ENCODE data around the gene SGMS1.

Gene SGMS1

DNA sequence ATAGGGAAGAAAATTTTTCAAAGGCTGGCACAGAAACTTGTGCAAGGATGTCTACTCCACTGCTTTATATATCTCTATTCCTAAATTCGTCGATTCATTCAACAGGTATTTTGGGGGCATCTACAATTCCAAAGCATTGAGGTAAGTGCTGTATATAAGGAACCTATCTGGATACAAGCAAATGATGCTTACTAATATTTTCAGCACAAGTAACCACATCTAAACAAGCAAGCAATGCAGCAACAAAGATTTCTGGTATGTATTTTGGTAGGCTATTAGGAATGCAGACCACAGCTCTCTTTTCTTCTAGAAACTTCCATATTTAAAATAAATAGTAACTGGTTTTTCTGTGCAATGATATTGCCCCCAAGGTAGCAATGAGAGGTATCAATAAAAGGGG lies 183.9 kb downstream of the SGMS1 start:
- no peak overlapping the region for H3K4me2 ChIP-seq (ENCODE audit: low read length)
- H3K9me2 ChIP-seq (replicated peaks; ENCODE audit: control insufficient read depth, low read length) = no peaks in the 10 kb centered on the region
- H3K27me3 ChIP-seq (ENCODE audit: control insufficient read depth, low read length) = no peaks in the 10 kb centered on the region
- no peaks in the 10 kb centered on the region for H4K20me1 ChIP-seq (ENCODE audit: control insufficient read depth, insufficient read depth, low read depth, low read length)
- no peaks in the 10 kb centered on the region for H3F3A ChIP-seq (ENCODE audit: control insufficient read depth, insufficient read depth)
- H3K27ac ChIP-seq (ENCODE audit: low read depth, low read length) = no peak overlapping the region
- no peaks in the 10 kb centered on the region for H3K79me2 ChIP-seq (ENCODE audit: control insufficient read depth, low read length)
- H3K9me3 ChIP-seq (ENCODE audit: control insufficient read depth, insufficient read depth, low read length) = no peaks in the 10 kb centered on the region
- TF ChIP-seq EZH2phosphoT487 (IDR thresholded peaks at IDR 0.05; ENCODE audit: borderline replicate concordance, low read length) = no peak
- TF ChIP-seq, protein P1, sequence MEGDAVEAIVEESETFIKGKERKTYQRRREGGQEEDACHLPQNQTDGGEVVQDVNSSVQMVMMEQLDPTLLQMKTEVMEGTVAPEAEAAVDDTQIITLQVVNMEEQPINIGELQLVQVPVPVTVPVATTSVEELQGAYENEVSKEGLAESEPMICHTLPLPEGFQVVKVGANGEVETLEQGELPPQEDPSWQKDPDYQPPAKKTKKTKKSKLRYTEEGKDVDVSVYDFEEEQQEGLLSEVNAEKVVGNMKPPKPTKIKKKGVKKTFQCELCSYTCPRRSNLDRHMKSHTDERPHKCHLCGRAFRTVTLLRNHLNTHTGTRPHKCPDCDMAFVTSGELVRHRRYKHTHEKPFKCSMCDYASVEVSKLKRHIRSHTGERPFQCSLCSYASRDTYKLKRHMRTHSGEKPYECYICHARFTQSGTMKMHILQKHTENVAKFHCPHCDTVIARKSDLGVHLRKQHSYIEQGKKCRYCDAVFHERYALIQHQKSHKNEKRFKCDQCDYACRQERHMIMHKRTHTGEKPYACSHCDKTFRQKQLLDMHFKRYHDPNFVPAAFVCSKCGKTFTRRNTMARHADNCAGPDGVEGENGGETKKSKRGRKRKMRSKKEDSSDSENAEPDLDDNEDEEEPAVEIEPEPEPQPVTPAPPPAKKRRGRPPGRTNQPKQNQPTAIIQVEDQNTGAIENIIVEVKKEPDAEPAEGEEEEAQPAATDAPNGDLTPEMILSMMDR (IDR thresholded peaks at IDR 0.05; ENCODE audit: low read depth, low read length, poor library complexity, severe bottlenecking) = no peak
- no peak overlapping the region for H3K4me3 ChIP-seq (ENCODE audit: low read length)
- no peaks in the 10 kb centered on the region for H3K36me3 ChIP-seq (ENCODE audit: control insufficient read depth, low read length)
- H3K4me1 ChIP-seq (ENCODE audit: control insufficient read depth, low read length) = no peaks in the 10 kb centered on the region

DNA sequence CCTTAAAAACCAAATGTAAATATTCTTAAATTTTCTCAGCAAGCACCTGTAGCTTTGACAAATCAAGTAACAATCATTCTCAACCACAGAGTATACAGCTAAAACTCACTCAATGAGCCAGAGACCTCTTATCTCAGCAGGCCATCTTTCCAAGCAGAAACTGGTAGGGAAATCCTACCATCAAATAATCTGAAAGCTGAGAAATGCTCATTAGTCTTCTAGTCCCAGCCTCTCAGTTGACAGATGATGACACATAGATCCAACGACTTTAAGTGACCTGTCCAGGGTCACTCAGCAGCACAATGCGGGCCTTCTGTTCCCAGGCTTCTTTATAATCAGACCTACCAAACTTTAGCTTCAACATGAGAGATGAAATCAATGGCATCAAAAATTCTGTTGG lies 184.6 kb downstream of the SGMS1 start:
- no peak overlapping the region for H3K4me2 ChIP-seq (ENCODE audit: low read length)
- no peaks in the 10 kb centered on the region for H3K27me3 ChIP-seq (ENCODE audit: control insufficient read depth, low read length)
- H3K9me3 ChIP-seq (ENCODE audit: control insufficient read depth, insufficient read depth, low read length) = no peaks in the 10 kb centered on the region
- no peak overlapping the region for H3K27ac ChIP-seq (ENCODE audit: low read depth, low read length)
- no peaks in the 10 kb centered on the region for H4K20me1 ChIP-seq (ENCODE audit: control insufficient read depth, insufficient read depth, low read depth, low read length)
- H3K79me2 ChIP-seq (ENCODE audit: control insufficient read depth, low read length) = no peaks in the 10 kb centered on the region
- no peak overlapping the region for H3K4me3 ChIP-seq (ENCODE audit: low read length)
- TF ChIP-seq EZH2phosphoT487 (IDR thresholded peaks at IDR 0.05; ENCODE audit: borderline replicate concordance, low read length) = no peak
- TF ChIP-seq, protein P1 (IDR thresholded peaks at IDR 0.05; ENCODE audit: low read depth, low read length, poor library complexity, severe bottlenecking) = no peak
- H3K36me3 ChIP-seq (ENCODE audit: control insufficient read depth, low read length) = no peaks in the 10 kb centered on the region
- no peaks in the 10 kb centered on the region for H3F3A ChIP-seq (ENCODE audit: control insufficient read depth, insufficient read depth)
- no peaks in the 10 kb centered on the region for H3K9me2 ChIP-seq (replicated peaks; ENCODE audit: control insufficient read depth, low read length)
- no peaks in the 10 kb centered on the region for H3K4me1 ChIP-seq (ENCODE audit: control insufficient read depth, low read length)

DNA sequence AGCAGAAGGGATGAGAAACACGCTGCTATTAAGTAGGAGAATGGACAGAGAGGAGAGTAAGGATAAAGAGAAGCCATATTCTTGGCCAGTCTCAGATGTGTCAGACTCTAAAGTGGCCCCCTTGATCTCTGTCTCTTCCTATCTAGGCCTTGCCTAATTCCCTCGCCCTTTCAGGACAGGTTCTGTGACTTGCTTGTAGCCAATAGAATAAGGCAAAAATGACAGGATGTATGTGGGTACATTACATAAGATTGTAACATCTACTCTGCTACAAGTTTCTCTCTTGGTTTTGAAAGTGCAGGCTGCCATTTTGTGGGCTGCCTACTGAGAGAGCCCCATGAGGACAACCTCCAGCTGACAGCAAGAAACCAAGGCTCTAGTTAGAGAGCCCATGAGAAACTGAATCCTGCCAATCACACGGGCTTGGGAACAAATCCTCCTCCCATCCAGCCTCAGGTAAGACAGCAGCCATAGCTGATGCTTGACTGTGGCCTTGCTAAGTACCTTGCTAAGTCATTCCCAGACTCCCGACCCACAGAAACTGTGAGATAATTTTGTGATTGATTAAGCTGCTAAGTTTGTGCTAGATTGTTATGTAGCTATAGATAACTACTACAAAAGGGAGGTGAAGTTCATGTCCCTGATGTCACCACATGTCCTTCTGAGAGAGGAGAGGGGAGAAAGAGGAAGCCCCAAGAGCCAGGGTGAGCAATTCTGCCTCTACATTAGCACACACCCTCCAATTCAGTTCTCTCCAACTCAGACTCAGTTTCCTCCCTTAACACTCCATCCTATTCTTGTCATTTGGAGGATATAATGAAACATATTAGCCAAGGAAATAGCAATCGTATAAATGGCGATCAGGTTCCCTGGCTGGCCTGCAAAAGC lies 185.5 kb downstream of the SGMS1 start:
- no peaks in the 10 kb centered on the region for H3F3A ChIP-seq (ENCODE audit: control insufficient read depth, insufficient read depth)
- no peaks in the 10 kb centered on the region for H3K36me3 ChIP-seq (ENCODE audit: control insufficient read depth, low read length)
- H3K4me3 ChIP-seq (ENCODE audit: low read length) = no peak overlapping the region
- no peak overlapping the region for H3K4me2 ChIP-seq (ENCODE audit: low read length)
- no peak overlapping the region for H3K27ac ChIP-seq (ENCODE audit: low read depth, low read length)
- no peaks in the 10 kb centered on the region for H3K9me3 ChIP-seq (ENCODE audit: control insufficient read depth, insufficient read depth, low read length)
- TF ChIP-seq, protein P1 (IDR thresholded peaks at IDR 0.05; ENCODE audit: low read depth, low read length, poor library complexity, severe bottlenecking) = no peak
- no peak for TF ChIP-seq EZH2phosphoT487 (IDR thresholded peaks at IDR 0.05; ENCODE audit: borderline replicate concordance, low read length)
- no peaks in the 10 kb centered on the region for H4K20me1 ChIP-seq (ENCODE audit: control insufficient read depth, insufficient read depth, low read depth, low read length)
- no peaks in the 10 kb centered on the region for H3K4me1 ChIP-seq (ENCODE audit: control insufficient read depth, low read length)
- H3K9me2 ChIP-seq (replicated peaks; ENCODE audit: control insufficient read depth, low read length) = no peaks in the 10 kb centered on the region
- H3K79me2 ChIP-seq (ENCODE audit: control insufficient read depth, low read length) = no peaks in the 10 kb centered on the region
- no peaks in the 10 kb centered on the region for H3K27me3 ChIP-seq (ENCODE audit: control insufficient read depth, low read length)

Data from DOHH2 (cell line).